ENCODE measurements around the gene CD101. TPM values are rescaled to one million over a fixed set of nuclear protein-coding genes. Genes with fewer than 3 reads are reported as not detected.

CD101 gene
- total RNA-seq, 4 donors from 2014 or later, result 0.35 to 5.3 (median 0.84) TPM

DNA sequence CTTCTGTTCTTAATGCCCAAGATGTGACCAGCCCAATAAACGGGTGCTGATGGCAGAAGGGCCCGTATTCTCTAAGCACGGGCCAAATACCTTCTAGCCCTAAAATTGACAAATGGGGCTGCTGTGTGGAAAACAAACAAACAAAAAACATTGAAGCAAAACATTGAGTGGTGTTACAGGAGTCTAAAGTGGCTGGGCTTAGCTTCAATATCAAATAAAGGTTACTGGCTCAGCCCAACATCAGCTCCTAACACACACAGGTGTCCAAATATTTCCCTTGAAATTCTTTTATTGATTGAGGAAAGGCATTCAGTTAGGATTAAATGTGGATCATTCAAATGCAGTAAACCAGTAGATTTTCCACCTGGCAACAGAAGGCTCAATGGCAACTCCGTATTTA lies 45.2 kb downstream of the CD101 start:
- 78 to 100% methylated on average over 1 to 4 of the region's 4 CpGs for WGBS, 2 donors (ENCODE audit: low coverage in 1 of 2)
- TF ChIP-seq CTCF (IDR thresholded peaks at IDR 0.05), result no peak
- no peak for TF ChIP-seq POLR2A (IDR thresholded peaks at IDR 0.05)
- no peak for TF ChIP-seq EP300 (IDR thresholded peaks at IDR 0.05)
- no peak for TF ChIP-seq POLR2AphosphoS5 (IDR thresholded peaks at IDR 0.05)
- no peaks in the 10 kb centered on the region for H3K36me3 ChIP-seq
- H3K4me3 ChIP-seq, result no peak overlapping the region
- no peaks in the 10 kb centered on the region for H3K27me3 ChIP-seq
- no peak overlapping the region for H3K27ac ChIP-seq
- H3K9me3 ChIP-seq, result peaks cover 0 to 4% (median 0%) of the 10 kb centered on the region in 3 donors
- ATAC-seq, result no peak
- no peaks in the 10 kb centered on the region for H3K4me1 ChIP-seq

- Histone ChIP-seq H3K4me3 (no peak overlapping the region), H3K36me3 (no peaks in the 10 kb centered on the region), H3K4me1 (no peaks in the 10 kb centered on the region), H3K27ac (no peak overlapping the region), H3K9me3 (peaks cover 0 to 4% (median 0%) of the 10 kb centered on the region in 3 donors), H3K27me3 (no peaks in the 10 kb centered on the region)
- WGBS, 2 donors (ENCODE audit: low coverage in 1 of 2), result 90 to 93% methylated on average over 2 of the region's 2 CpGs
- no peak for ATAC-seq
- TF ChIP-seq POLR2AphosphoS5 (IDR thresholded peaks at IDR 0.05) (no peak), EP300 (IDR thresholded peaks at IDR 0.05) (no peak), CTCF (IDR thresholded peaks at IDR 0.05) (no peak), POLR2A (IDR thresholded peaks at IDR 0.05) (no peak)
These were observed 45.7 kb downstream of the CD101 start for GRCh38 chr1:117047271-117047670.

- Histone ChIP-seq H3K36me3 (no peaks in the 10 kb centered on the region), H3K27ac (no peak overlapping the region), H3K9me3 (no peaks in the 10 kb centered on the region), H3K4me1 (no peaks in the 10 kb centered on the region), H3K4me3 (no peak overlapping the region), H3K27me3 (no peaks in the 10 kb centered on the region)
- TF ChIP-seq POLR2AphosphoS5 (IDR thresholded peaks at IDR 0.05), result no peak
- TF ChIP-seq EP300 (IDR thresholded peaks at IDR 0.05), result no peak
- no peak for TF ChIP-seq POLR2A (IDR thresholded peaks at IDR 0.05)
- TF ChIP-seq CTCF (IDR thresholded peaks at IDR 0.05), result no peak
- 83 to 86% methylated on average over 3 to 5 of the region's 5 CpGs for WGBS, 2 donors (ENCODE audit: low coverage in 1 of 2)
- ATAC-seq, result no peak
These were observed 48.3 kb downstream of the CD101 start for GRCh38 chr1:117049857-117050256.

DNA sequence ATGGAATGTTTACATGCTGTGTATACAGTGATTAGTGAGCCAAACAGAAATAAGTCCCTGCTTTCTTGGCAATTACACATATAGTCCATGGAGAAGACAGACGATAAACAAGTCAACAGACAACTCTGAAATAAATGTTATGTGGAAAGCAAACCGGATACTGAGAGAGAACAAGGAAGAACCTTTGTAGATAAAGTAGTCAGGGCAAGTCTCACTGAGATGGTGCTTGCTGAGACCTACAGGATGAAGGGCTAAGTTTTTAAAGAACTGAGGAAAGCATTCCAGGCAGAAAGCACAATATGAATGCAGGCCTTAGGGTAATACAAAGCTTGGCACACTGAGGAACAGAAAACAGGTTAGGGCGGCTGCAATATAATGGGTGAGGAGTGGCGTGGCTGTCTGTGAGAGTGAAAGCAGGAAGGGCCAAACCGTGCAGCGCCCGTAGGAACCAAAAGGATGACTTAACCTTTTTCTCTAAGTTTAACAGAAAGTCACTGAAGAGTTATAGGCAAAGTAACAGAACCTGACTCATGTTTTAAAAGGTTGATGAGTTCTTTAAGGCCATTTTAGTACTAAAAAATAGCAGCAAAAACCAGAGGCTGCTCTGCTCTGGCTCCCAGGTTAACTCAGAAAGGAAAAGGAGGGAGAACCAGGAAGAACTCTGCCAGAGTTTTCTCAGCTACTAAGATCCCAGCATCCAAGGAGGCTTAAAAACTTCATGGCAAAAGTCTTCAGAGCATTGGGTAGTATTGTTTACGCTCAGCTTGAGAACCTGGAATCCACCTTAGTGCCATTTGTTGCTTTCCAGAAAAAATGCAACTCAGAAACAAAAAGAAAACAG lies 49.9 kb downstream of the CD101 start:
- ATAC-seq, result no peak
- peak overlapping the region in 1 of 2 donors; percentile 11 for H3K4me3 ChIP-seq
- no peaks in the 10 kb centered on the region for H3K4me1 ChIP-seq
- no peak overlapping the region for H3K27ac ChIP-seq
- no peaks in the 10 kb centered on the region for H3K36me3 ChIP-seq
- TF ChIP-seq EP300 (IDR thresholded peaks at IDR 0.05) (no peak), POLR2A (IDR thresholded peaks at IDR 0.05) (no peak), POLR2AphosphoS5 (IDR thresholded peaks at IDR 0.05) (no peak), CTCF (IDR thresholded peaks at IDR 0.05) (no peak)
- WGBS, 2 donors (ENCODE audit: low coverage in 1 of 2), result 32 to 53% methylated on average over 7 to 8 of the region's 8 CpGs
- no peaks in the 10 kb centered on the region for H3K27me3 ChIP-seq
- no peaks in the 10 kb centered on the region for H3K9me3 ChIP-seq

DNA sequence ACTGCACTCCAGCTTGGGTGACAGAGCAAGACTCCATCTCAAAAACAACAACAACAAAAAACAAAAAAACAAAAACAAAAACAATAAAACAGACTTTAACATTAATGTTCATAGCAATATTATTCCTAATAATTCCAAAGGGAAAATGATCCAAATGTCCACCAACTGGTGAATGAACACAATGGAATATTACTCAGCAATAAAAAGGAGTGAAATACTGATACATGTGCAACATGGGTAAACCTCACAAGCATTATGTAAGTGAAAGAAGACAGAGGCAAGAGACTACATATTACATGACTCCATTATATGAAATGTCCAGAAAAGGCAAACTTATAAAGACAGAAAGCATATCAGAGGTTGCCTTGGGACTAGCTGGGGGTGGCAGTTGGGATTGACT lies 52.5 kb downstream of the CD101 start:
- peaks cover 0 to 1% (median 0%) of the 10 kb centered on the region in 3 donors for H3K4me1 ChIP-seq
- no peak overlapping the region for H3K27ac ChIP-seq
- no peaks in the 10 kb centered on the region for H3K27me3 ChIP-seq
- ATAC-seq, result no peak
- TF ChIP-seq CTCF (IDR thresholded peaks at IDR 0.05) (no peak), EP300 (IDR thresholded peaks at IDR 0.05) (no peak), POLR2A (IDR thresholded peaks at IDR 0.05) (no peak), POLR2AphosphoS5 (IDR thresholded peaks at IDR 0.05) (no peak)
- no peaks in the 10 kb centered on the region for H3K36me3 ChIP-seq
- H3K9me3 ChIP-seq, result no peaks in the 10 kb centered on the region
- H3K4me3 ChIP-seq, result no peak overlapping the region
